IPS-15b (cell line): Measurements from ENCODE around the gene NEO1.
A peak's percentile ranks its signal among the peaks of the same experiment; 100 is the strongest.

Source experiments
- H3K27me3 ChIP-seq: one replicate; pipeline ENCODE4 v1.6.1; 2013; ENCODE audit warnings: low read length; ENCODE audit not compliant: control insufficient read depth, insufficient read depth
- H3K36me3 ChIP-seq: one replicate; pipeline ENCODE4 v1.6.1; 2013; ENCODE audit warnings: low read length; ENCODE audit not compliant: control insufficient read depth, insufficient read depth
- H3K4me1 ChIP-seq: one replicate; pipeline ENCODE4 v1.6.1; 2013; ENCODE audit warnings: mild to moderate bottlenecking, low read length; ENCODE audit not compliant: control insufficient read depth, insufficient read depth
- H3K4me3 ChIP-seq: one replicate; pipeline ENCODE4 v1.5.1; 2013; ENCODE audit warnings: low read depth, low read length
- H3K9ac ChIP-seq: one replicate; pipeline ENCODE4 v1.6.1; 2013; ENCODE audit warnings: low read depth, mild to moderate bottlenecking, low read length
- H3K9me3 ChIP-seq: one replicate; pipeline ENCODE4 v1.6.1; 2013; ENCODE audit warnings: mild to moderate bottlenecking, low read length; ENCODE audit not compliant: control insufficient read depth, insufficient read depth

NEO1 gene, protein sequence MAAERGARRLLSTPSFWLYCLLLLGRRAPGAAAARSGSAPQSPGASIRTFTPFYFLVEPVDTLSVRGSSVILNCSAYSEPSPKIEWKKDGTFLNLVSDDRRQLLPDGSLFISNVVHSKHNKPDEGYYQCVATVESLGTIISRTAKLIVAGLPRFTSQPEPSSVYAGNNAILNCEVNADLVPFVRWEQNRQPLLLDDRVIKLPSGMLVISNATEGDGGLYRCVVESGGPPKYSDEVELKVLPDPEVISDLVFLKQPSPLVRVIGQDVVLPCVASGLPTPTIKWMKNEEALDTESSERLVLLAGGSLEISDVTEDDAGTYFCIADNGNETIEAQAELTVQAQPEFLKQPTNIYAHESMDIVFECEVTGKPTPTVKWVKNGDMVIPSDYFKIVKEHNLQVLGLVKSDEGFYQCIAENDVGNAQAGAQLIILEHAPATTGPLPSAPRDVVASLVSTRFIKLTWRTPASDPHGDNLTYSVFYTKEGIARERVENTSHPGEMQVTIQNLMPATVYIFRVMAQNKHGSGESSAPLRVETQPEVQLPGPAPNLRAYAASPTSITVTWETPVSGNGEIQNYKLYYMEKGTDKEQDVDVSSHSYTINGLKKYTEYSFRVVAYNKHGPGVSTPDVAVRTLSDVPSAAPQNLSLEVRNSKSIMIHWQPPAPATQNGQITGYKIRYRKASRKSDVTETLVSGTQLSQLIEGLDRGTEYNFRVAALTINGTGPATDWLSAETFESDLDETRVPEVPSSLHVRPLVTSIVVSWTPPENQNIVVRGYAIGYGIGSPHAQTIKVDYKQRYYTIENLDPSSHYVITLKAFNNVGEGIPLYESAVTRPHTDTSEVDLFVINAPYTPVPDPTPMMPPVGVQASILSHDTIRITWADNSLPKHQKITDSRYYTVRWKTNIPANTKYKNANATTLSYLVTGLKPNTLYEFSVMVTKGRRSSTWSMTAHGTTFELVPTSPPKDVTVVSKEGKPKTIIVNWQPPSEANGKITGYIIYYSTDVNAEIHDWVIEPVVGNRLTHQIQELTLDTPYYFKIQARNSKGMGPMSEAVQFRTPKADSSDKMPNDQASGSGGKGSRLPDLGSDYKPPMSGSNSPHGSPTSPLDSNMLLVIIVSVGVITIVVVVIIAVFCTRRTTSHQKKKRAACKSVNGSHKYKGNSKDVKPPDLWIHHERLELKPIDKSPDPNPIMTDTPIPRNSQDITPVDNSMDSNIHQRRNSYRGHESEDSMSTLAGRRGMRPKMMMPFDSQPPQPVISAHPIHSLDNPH (N-terminal part only)

DNA sequence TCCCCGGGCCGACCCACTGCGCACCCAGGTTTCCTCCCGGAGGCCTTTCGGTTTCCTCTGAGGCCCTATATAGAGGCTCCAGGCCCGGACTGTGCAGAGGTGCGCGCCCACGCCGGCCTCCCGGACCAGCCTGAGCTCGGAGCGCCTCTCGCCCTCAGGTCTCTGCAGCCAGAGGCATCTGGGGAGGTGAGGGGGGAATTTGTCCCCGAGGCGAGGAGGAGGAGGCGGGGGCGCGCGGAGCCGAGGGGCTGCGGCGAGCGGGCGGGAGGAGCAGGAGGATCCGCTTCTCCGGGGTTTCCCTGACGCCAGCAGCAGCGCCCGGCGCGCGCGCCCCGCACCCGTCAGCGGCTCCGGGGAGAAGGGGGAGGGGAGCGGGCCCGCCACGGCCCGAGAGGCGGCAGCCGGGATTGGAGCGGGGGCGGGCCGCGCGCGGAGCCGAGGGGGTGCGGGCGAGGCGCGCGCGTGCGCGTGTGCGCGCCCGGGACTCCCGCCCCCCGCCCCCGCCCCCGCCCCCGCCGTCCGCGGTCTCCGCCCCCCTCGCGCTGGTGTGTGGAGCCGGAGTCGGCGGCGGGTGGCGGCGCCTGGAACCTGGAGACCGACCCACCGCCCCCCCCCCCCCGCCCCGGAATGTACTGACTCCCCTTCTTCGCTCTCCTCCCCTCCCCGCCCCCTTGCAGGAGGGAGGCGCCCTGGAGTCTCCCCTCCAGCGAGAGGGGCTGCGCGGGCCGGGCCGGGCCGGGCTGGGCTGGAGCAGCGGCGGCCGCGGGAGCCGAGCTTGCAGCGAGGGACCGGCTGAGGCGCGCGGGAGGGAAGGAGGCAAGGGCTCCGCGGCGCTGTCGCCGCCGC is at the start of gene NEO1:
Gene NEO1 (plus strand): TSS at position 657 of the 846 bp plus-strand sequence. CDS start 213 bp downstream, outside the sequence.
- Histone ChIP-seq H3K9me3 (no peaks in the 10 kb centered on the region), H3K36me3 (no peaks in the 10 kb centered on the region), H3K9ac (peak within 1 kb of the TSS; percentile 74), H3K27me3 (peaks cover 9% of the 10 kb centered on the region), H3K4me3 (peak within 1 kb of the TSS; percentile 86), H3K4me1 (peaks cover 3% of the 10 kb centered on the region)

DNA sequence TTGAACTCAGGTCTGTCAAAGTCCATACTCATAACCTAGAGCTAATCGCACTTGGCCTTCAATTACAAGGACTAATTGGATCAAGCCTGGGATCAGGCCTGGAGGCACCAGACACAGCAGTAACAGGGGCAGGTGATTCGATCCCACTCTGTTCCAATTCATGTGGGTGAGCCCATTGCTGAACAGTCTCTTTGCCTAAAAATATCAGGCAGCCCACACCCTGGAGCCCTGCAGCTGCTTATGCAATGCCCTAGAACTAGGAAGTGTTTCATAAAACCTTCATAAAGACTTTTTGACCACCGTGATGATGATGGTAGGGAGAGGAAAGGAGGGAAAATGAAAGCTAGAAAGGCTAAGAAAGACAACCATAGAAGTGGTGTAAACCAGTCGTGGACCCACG is 47.8 kb upstream of the NEO1 start:
- no peaks in the 10 kb centered on the region for H3K36me3 ChIP-seq
- H3K4me1 ChIP-seq, result no peaks in the 10 kb centered on the region
- H3K4me3 ChIP-seq, result no peak overlapping the region
- H3K9me3 ChIP-seq, result no peaks in the 10 kb centered on the region
- H3K27me3 ChIP-seq, result no peaks in the 10 kb centered on the region
- H3K9ac ChIP-seq, result no peak overlapping the region

DNA sequence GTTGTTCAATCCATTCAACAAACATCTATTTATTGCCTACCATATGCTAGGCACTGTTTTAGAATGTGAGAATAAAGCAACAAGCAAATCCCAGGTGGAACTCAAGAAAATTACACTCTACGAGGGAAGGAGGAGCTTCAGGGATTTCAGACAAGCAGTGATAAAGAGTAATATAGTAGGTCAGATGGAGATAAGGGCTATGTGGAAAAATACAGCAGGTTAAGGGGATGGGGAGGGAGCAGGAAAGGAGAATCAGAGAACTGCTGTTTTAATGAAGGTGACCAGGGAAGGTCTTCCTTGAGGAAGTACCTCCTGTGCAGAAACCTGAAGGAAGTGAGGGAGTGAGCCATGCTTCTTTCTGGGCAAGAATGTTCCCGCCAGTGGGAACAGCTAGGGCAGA is 47.2 kb upstream of the NEO1 start:
- no peak overlapping the region for H3K4me3 ChIP-seq
- no peak overlapping the region for H3K9ac ChIP-seq
- H3K4me1 ChIP-seq, result no peaks in the 10 kb centered on the region
- H3K27me3 ChIP-seq, result no peaks in the 10 kb centered on the region
- H3K36me3 ChIP-seq, result no peaks in the 10 kb centered on the region
- no peaks in the 10 kb centered on the region for H3K9me3 ChIP-seq

DNA sequence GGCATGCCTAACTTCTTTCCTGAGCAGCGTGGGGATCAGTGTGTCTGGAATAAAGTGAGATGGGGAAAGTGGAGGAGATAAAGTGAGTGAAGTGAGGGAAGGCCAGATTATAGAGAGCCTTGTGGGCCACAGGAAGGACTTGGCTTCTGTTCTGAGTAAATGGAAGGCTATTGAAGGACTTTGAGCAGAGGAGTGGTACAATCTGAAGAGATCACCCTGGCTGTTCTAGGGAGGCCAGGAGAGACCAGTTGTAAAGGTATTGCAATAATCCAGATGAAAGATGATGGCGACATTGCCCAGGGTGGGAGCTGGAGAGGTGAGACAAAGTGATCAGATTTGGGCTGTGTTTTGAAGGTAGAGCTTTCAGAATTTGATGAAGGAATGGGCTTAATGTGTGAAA is 46.8 kb upstream of the NEO1 start:
- H3K4me3 ChIP-seq, result no peak overlapping the region
- no peaks in the 10 kb centered on the region for H3K4me1 ChIP-seq
- no peaks in the 10 kb centered on the region for H3K36me3 ChIP-seq
- no peaks in the 10 kb centered on the region for H3K9me3 ChIP-seq
- H3K27me3 ChIP-seq, result no peaks in the 10 kb centered on the region
- H3K9ac ChIP-seq, result no peak overlapping the region

DNA sequence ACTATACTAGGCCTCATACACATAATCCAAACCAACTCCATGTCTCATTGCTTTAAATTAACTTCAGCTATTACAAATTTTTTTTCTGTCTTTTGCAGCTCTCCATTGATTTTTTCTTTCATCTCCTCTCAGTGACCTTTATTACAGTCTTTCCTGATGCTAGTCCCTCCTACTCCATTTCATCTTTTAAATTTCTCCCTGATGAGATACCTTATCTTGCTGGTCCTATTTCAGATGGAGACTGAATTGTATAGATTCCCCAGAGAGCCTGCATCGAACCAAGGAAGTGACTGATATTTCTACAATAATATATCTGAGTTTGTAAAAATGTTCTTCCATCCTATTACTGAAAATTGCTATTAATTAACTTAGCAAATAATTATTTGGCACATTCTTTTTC is 45.7 kb upstream of the NEO1 start:
- Histone ChIP-seq H3K27me3 (no peaks in the 10 kb centered on the region), H3K36me3 (no peaks in the 10 kb centered on the region), H3K4me1 (no peaks in the 10 kb centered on the region), H3K9me3 (no peaks in the 10 kb centered on the region), H3K4me3 (no peak overlapping the region), H3K9ac (no peak overlapping the region)

DNA sequence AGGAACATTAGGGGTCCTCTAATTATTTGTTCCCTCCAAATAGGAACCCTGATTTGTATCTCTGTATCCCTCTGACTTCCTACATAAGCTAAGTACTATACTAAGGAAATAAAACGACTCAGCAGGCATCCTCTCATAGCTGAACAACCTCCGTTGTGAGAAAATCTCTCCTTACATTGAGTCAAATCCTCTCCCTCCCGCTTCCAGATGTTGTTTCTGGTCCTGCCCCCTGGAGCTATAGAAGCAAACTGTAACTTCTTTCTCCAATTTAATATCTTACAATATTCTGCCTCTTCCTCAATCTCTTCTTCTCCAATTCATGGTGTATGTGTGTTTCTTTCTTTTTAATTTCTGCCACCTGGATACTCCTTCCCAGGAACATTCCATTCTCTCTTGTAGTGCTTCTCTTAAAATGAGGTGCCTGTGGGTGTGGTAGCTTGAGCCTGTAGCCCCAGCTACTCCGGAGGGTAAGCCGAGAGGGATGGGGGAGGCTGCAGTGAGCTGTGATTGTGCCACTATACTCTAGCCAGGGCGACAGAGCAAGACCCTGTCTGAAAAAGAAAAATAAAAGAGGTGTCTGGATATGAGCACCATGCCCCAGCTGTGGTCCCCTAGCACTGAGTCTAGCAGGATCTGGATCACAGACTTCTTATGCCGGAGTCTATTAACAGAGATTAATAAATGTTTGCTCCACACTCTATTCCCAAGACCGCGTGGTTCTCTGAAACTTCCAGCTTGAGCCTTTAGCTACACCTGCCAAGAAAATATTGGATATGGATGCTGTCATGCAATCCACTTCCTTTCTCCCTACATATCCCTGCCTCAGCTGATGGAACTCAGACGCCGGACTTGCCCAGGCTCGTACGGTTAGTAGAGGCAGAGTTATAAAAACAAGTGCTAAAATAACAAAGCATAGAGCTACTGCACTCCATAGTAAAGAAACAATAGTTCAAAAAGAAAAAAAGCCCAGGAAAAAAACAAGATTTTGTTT is 42.9 kb upstream of the NEO1 start:
- H3K9ac ChIP-seq, result no peak overlapping the region
- no peaks in the 10 kb centered on the region for H3K4me1 ChIP-seq
- H3K27me3 ChIP-seq, result no peaks in the 10 kb centered on the region
- H3K9me3 ChIP-seq, result no peaks in the 10 kb centered on the region
- no peak overlapping the region for H3K4me3 ChIP-seq
- no peaks in the 10 kb centered on the region for H3K36me3 ChIP-seq

DNA sequence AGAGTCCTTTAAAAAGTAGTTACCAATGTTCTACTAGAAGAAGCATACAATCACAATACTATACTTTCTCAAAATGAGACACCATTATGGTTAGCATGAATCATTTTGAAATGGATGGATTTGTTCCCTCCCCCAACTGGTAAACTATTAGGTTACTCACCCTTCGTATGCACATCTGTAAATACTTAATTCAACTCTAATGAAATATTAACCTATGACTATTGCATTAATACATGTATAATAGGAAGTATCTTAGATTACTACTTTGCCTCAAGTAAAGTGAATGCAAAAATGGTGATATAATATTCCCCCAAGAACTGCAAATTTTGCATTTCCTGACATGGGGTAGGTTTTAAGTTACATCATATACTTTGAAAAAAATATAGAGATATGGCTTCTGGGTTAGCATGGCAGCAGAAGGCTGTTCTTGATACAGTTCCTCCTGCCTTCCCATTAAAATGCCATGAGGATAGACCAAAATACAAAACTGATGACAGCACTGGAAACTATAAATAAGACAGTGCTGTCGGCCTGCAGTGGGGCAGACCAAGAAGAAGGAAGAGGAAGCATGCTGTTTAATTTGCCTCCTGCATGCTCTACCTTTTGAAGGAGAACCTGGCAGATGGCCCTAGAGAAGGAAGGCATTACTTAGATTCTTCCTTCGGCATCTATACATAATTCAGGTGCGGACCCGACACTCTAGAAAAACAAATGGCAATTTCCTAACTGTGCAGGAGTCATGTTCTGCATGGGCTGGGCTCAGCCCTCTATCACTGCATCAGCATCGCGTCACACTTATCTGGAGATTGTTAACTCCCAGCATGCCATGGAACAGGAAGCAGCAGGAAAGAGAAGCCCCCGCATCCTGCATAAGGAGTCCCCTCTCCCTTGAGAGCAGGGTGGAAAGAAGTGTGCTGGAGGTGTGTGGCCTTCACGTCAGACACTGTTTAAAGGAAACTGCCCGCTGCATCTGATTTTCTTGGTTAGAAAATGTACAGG is 41.8 kb upstream of the NEO1 start:
- Histone ChIP-seq H3K27me3 (no peaks in the 10 kb centered on the region), H3K4me3 (no peak overlapping the region), H3K9ac (no peak overlapping the region), H3K4me1 (no peaks in the 10 kb centered on the region), H3K36me3 (no peaks in the 10 kb centered on the region), H3K9me3 (no peaks in the 10 kb centered on the region)

DNA sequence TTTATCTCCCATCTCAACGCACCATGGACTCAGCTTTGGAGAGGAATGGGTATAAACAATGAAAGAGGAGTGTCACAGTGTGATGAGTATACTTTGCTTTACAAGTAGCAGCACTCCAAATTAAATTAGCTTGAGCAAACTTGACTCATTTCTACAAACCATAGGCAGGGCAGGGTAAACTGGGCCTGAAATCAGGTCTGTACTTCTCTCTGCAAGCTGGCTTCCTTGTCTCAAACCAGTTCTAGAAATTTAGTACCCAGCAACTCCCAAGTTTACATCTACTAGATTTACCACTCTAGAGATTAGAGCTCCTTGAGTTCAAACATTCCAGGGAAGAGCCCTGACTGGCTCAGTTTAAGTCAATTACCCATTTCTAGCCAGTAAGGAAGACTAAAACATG is 37.4 kb upstream of the NEO1 start:
- Histone ChIP-seq H3K27me3 (no peaks in the 10 kb centered on the region), H3K36me3 (no peaks in the 10 kb centered on the region), H3K9ac (no peak overlapping the region), H3K9me3 (no peaks in the 10 kb centered on the region), H3K4me3 (no peak overlapping the region), H3K4me1 (no peaks in the 10 kb centered on the region)

GRCh38 chr15:73015493-73015892 is 36.8 kb upstream of the NEO1 start:
- Histone ChIP-seq H3K4me1 (peaks cover 3% of the 10 kb centered on the region), H3K9ac (no peak overlapping the region), H3K27me3 (no peaks in the 10 kb centered on the region), H3K36me3 (no peaks in the 10 kb centered on the region), H3K9me3 (no peaks in the 10 kb centered on the region), H3K4me3 (no peak overlapping the region)
